Thyroid gland (tissue), 4 donors: ENCODE results near the gene DISC1.

Experiments used
- POLR2A ChIP-seq, 2 donors: fragments of 450-650 bp; IDR thresholded peaks; one replicate each; pipeline ENCODE4 v1.6.1; 2017; ENCODE audit warnings: antibody characterized with exemption in 2 of 2, mild to moderate bottlenecking in 2 of 2, moderate library complexity in 1 of 2
- TF ChIP-seq, protein P1 (sequence below), 6 experiments: fragments of 200-600 bp in 3 of 6; fragments of 450-650 bp in 3 of 6; sonication (generic) in 3 of 6; IDR thresholded peaks; one replicate each; pipeline ENCODE4 v1.5.1; 2016 to 2019; ENCODE audit warnings: antibody characterized with exemption in 6 of 6, mild to moderate bottlenecking in 2 of 6, inconsistent platforms in 1 of 6, moderate library complexity in 1 of 6

DNA sequence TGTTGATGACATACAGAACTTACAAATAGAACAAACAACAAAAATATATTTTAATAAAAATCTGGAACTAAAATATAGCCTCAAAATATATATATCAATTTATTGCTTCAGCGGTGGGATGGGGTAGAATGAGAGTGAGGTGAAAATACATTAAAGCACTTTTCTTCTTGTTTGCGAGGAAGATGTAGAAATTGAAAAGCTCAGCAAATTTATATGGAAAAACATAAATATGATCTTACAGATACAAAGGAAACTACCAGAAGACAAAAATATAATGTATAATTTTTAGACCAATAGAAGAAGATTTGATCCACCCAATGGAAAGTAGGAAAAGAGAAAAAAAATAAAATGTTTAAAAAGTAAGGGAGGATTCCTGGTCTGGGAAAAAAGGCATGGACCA, 372.2 kb downstream of the DISC1 start:
- TF ChIP-seq, protein P1, sequence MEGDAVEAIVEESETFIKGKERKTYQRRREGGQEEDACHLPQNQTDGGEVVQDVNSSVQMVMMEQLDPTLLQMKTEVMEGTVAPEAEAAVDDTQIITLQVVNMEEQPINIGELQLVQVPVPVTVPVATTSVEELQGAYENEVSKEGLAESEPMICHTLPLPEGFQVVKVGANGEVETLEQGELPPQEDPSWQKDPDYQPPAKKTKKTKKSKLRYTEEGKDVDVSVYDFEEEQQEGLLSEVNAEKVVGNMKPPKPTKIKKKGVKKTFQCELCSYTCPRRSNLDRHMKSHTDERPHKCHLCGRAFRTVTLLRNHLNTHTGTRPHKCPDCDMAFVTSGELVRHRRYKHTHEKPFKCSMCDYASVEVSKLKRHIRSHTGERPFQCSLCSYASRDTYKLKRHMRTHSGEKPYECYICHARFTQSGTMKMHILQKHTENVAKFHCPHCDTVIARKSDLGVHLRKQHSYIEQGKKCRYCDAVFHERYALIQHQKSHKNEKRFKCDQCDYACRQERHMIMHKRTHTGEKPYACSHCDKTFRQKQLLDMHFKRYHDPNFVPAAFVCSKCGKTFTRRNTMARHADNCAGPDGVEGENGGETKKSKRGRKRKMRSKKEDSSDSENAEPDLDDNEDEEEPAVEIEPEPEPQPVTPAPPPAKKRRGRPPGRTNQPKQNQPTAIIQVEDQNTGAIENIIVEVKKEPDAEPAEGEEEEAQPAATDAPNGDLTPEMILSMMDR (IDR thresholded peaks at IDR 0.05) = no peak
- TF ChIP-seq POLR2A (IDR thresholded peaks at IDR 0.05) = no peak
